Endothelial cell of umbilical vein (primary cell): ENCODE results near the gene CCNF. TPM values are rescaled to one million over a fixed set of nuclear protein-coding genes. Genes with fewer than 3 reads are reported as not detected.
A peak's percentile ranks its signal among the peaks of the same experiment; 100 is the strongest.

Experiments used
- BruUV-seq: library from RNA; stranded (reverse); fragments of 400-500 nt; replicated peaks from 2 replicates; lab custom pipeline; 2021; lab: Mats Ljungman, UMichigan
- CTCF ChIA-PET: fragments of 300-600, 350-600 bp; sonication (Branson Sonifier 250); formaldehyde crosslinking; loops from one replicate; lab custom pipeline; 2021; ENCODE audit warnings: antibody characterized with exemption, inconsistent platforms; lab: Charles Lee
- POLR2A ChIA-PET: fragments of 300-600, 350-600 bp; sonication (Branson Sonifier 250); formaldehyde crosslinking; loops from one replicate; lab custom pipeline; 2021; ENCODE audit warnings: antibody characterized with exemption, inconsistent platforms; lab: Charles Lee
- DNase-seq: peaks from one replicate; pipeline ENCODE4 v3.0.0-alpha.2; 2011; ENCODE audit warnings: low read depth, low spot score
- FAIRE-seq: peaks from 2 replicates; lab custom pipeline; 2011; peaks lifted over from hg19 to GRCh38; lab: Jason Lieb, UNC
- H2AFZ ChIP-seq: 2 replicates; pipeline ENCODE4 v1.6.0; 2012; ENCODE audit warnings: low read depth, low read length, control low read depth, inconsistent platforms
- H3K27ac ChIP-seq: 2 replicates; pipeline ENCODE4 v1.5.1; 2011; ENCODE audit warnings: low read depth, mild to moderate bottlenecking, control low read depth, low read length, moderate library complexity; ENCODE audit not compliant: insufficient read depth
- H3K27me3 ChIP-seq, 2 experiments: 2 replicates each; pipeline versions ENCODE4 v1.6.0 to v1.6.1; 2011; ENCODE audit warnings: low read length in 2 of 2, mixed read lengths in 1 of 2; ENCODE audit not compliant: control insufficient read depth in 2 of 2, insufficient read depth in 2 of 2
- H3K36me3 ChIP-seq, 2 experiments: 2 replicates in 1 of 2; 3 replicates in 1 of 2; pipeline ENCODE4 v1.5.1; 2011; ENCODE audit warnings: low read length in 2 of 2, mild to moderate bottlenecking in 1 of 2, moderate library complexity in 1 of 2; ENCODE audit not compliant: control insufficient read depth in 2 of 2, insufficient read depth in 2 of 2; ENCODE audit errors: extremely low read depth in 1 of 2
- H3K4me1 ChIP-seq: 3 replicates; pipeline ENCODE4 v1.5.1; 2011; ENCODE audit warnings: mild to moderate bottlenecking, low read length; ENCODE audit not compliant: control insufficient read depth, insufficient read depth; ENCODE audit errors: extremely low read depth
- H3K4me2 ChIP-seq: 2 replicates; pipeline ENCODE4 v1.6.1; 2011; ENCODE audit warnings: low read length, control low read depth, mixed read lengths; ENCODE audit not compliant: insufficient read depth
- H3K4me3 ChIP-seq, 3 experiments: fragments of 200-600 bp in 1 of 3; sonication (generic), shearing (Covaris generic) in 1 of 3; replicated peaks in 1 of 3; 2 replicates each; pipeline ENCODE4 v1.5.1; 2011 to 2016; ENCODE audit warnings: control low read depth in 3 of 3, low read length in 3 of 3, mild to moderate bottlenecking in 2 of 3, inconsistent platforms in 1 of 3, low read depth in 1 of 3, moderate library complexity in 1 of 3; ENCODE audit not compliant: insufficient read depth in 1 of 3
- H3K79me2 ChIP-seq: 2 replicates; pipeline ENCODE4 v1.6.0; 2012; ENCODE audit warnings: low read length, inconsistent platforms; ENCODE audit not compliant: control insufficient read depth, insufficient read depth
- H3K9ac ChIP-seq: replicated peaks from 2 replicates; pipeline ENCODE3; 2011; ENCODE audit warnings: low read length, control low read depth; ENCODE audit not compliant: insufficient read depth; ENCODE audit errors: extremely low read depth
- H3K9me1 ChIP-seq: replicated peaks from 3 replicates; pipeline ENCODE4 v1.6.0; 2011; ENCODE audit warnings: mild to moderate bottlenecking, low read length; ENCODE audit not compliant: control insufficient read depth, insufficient read depth; ENCODE audit errors: extremely low read depth
- H3K9me3 ChIP-seq: replicated peaks from 2 replicates; pipeline ENCODE4 v1.5.1; 2012; ENCODE audit warnings: low read length, inconsistent platforms; ENCODE audit not compliant: control insufficient read depth, insufficient read depth
- H4K20me1 ChIP-seq: replicated peaks from 2 replicates; pipeline ENCODE3; 2011; ENCODE audit warnings: mild to moderate bottlenecking, low read length; ENCODE audit not compliant: control insufficient read depth, insufficient read depth; ENCODE audit errors: extremely low read depth
- EZH2 ChIP-seq: IDR thresholded peaks from 2 replicates; pipeline ENCODE4 v1.6.1; 2012; ENCODE audit warnings: borderline replicate concordance, low read depth, mild to moderate bottlenecking, moderate library complexity, low read length, inconsistent platforms; ENCODE audit not compliant: severe bottlenecking
- FOS ChIP-seq: IDR thresholded peaks from 2 replicates; pipeline ENCODE4 v1.6.1; 2011; ENCODE audit warnings: mild to moderate bottlenecking, low read length, moderate library complexity, borderline replicate concordance; ENCODE audit not compliant: insufficient read depth
- GATA2 ChIP-seq: IDR thresholded peaks from 2 replicates; pipeline ENCODE4 v1.7.0; 2011; ENCODE audit warnings: low read depth, mild to moderate bottlenecking, moderate library complexity, mixed read lengths, low read length; ENCODE audit not compliant: insufficient read length, insufficient read depth
- JUN ChIP-seq: IDR thresholded peaks from 2 replicates; pipeline ENCODE4 v1.6.1; 2011; ENCODE audit warnings: borderline replicate concordance, low read depth; ENCODE audit not compliant: insufficient read length, insufficient read depth
- MYC ChIP-seq: IDR thresholded peaks from one replicate; pipeline ENCODE4 v1.6.1; 2011; ENCODE audit warnings: mild to moderate bottlenecking, low read depth, low read length
- POLR2A ChIP-seq: IDR thresholded peaks from 2 replicates; pipeline ENCODE4 v1.6.1; 2012; ENCODE audit warnings: low read depth, mild to moderate bottlenecking, control low read depth, low read length
- POLR2AphosphoS5 ChIP-seq: IDR thresholded peaks from 2 replicates; pipeline ENCODE4 v1.6.1; 2012; ENCODE audit warnings: low read depth, mild to moderate bottlenecking, control low read depth, low read length, moderate library complexity; ENCODE audit not compliant: insufficient read depth
- dilution Hi-C: fragments of 300-500 bp; cut with MboI; formaldehyde crosslinking; loops from one replicate; pipeline ENCODE4 v1.15.0; 2019; ENCODE audit warnings: low sequenced_read_pairs; ENCODE audit not compliant: extremely low pct_ligation_motif_present
- intact Hi-C: fragments of 100-400 bp; cut with micrococcal nuclease; formaldehyde crosslinking; loops from one replicate; pipeline ENCODE4 v1.10.0; 2022
- polyA plus RNA-seq, 4 experiments: library from polyadenylated mRNA; depleted of rRNA in 3 of 4; stranded (reverse) in 3 of 4; unstranded in 1 of 4; fragments of >200 nt; gene quantifications; 2 replicates each; pipeline versions ENCODE4 v1.2.1 to v1.2.3, GENCODE V29; 2011 to 2012; ENCODE audit warnings: missing spikeins in 1 of 4
- total RNA-seq: library from RNA; stranded (reverse); gene quantifications from 2 replicates; pipeline ENCODE4 v1.2.3, GENCODE V29; 2021
- TF ChIP-seq, protein P1 (sequence below): IDR thresholded peaks from 2 replicates; pipeline ENCODE4 v1.6.1; 2011; ENCODE audit not compliant: insufficient read depth, insufficient read length
- TF ChIP-seq, protein P2 (sequence below), 2 donors: IDR thresholded peaks; 1 replicate in 1 of 2; 2 replicates in 1 of 2; pipeline ENCODE4 v1.5.1; 2011; ENCODE audit warnings: low read length in 2 of 2, mild to moderate bottlenecking in 2 of 2, moderate library complexity in 2 of 2, control low read depth in 1 of 2, inconsistent platforms in 1 of 2, low read depth in 1 of 2; ENCODE audit not compliant: insufficient read depth in 1 of 2; ENCODE audit errors: extremely low read depth in 1 of 2

The CCNF gene
- total and polyA plus RNA-seq, 2 donors (not counting 3 experiments of a cell fraction or from before 2014, with no cell fraction given) = 13.9 to 48.9 TPM

- H4K20me1 ChIP-seq = no peaks in the 10 kb centered on the region
- H3K36me3 ChIP-seq = no peaks in the 10 kb centered on the region
- no peaks in the 10 kb centered on the region for H3K9me1 ChIP-seq
- H3K4me1 ChIP-seq = no peaks in the 10 kb centered on the region
- dilution Hi-C loops (no loop called here), intact Hi-C loops (no loop called here)
- no peak overlapping the region for H3K27ac ChIP-seq
- BruUV-seq = no TSS peak
- DNase-seq (peak; percentile 32), FAIRE-seq (no peak)
- CTCF ChIA-PET = interaction anchor here (0.7 to 1.9 kb wide), 5 partner anchors 8 to 35 kb away, joined by 3 to 4 read pairs (median 3); no protein-coding TSS in a partner anchor
- peaks cover 2 to 6% of the 10 kb centered on the region in 2 experiments for H3K27me3 ChIP-seq
- POLR2A ChIA-PET = no interaction called here
- peak; percentile 54 for TF ChIP-seq POLR2AphosphoS5
- no peak for TF ChIP-seq POLR2A
- no peak overlapping the region for H3K9ac ChIP-seq
- no peaks in the 10 kb centered on the region for H3K9me3 ChIP-seq
- no peak overlapping the region for H3K4me2 ChIP-seq
- no peak overlapping the region for H3K4me3 ChIP-seq
- no peaks in the 10 kb centered on the region for H3K79me2 ChIP-seq
- no peak overlapping the region for H2AFZ ChIP-seq
Observed at GRCh38 chr16:2388875-2389433, 40.3 kb upstream of the CCNF start.

DNA sequence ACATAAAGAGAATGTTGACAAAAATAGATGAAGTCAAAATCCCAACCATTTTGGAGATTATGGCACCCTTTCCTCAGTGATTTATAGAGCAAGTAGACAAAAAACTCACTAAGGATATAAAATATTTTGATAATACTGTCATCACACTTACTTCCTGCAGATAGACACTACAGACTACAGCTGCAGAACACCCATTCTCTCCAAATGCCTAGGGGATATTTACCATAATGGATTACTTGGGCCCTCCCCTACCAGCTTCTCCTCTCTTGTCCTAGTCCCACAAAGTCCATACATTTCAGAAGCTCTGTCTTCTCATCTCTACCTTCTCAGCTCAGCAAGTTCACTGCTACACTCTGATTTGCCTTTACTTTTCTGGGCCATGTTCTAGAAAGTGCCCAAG, 37.2 kb upstream of the CCNF start:
- no peak overlapping the region for H2AFZ ChIP-seq
- no peaks in the 10 kb centered on the region for H3K9me1 ChIP-seq
- CTCF ChIA-PET = interaction anchor here (0.9 to 1.0 kb wide), 2 partner anchors 10 to 11 kb away, joined by 3 read pairs; no protein-coding TSS in a partner anchor
- DNase-seq = no peak
- H3K4me2 ChIP-seq = no peak overlapping the region
- H3K27me3 ChIP-seq = peaks cover 10 to 18% of the 10 kb centered on the region in 2 experiments
- H4K20me1 ChIP-seq = no peaks in the 10 kb centered on the region
- POLR2A ChIA-PET = no interaction called here
- no peak overlapping the region for H3K4me3 ChIP-seq
- H3K36me3 ChIP-seq = no peaks in the 10 kb centered on the region
- no peaks in the 10 kb centered on the region for H3K9me3 ChIP-seq
- TF ChIP-seq JUN = no peak
- TF ChIP-seq POLR2AphosphoS5 = no peak
- no peak for TF ChIP-seq FOS
- TF ChIP-seq GATA2 = no peak
- no peak for TF ChIP-seq EZH2
- no peak for TF ChIP-seq MYC
- TF ChIP-seq, protein P1, sequence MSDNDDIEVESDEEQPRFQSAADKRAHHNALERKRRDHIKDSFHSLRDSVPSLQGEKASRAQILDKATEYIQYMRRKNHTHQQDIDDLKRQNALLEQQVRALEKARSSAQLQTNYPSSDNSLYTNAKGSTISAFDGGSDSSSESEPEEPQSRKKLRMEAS = no peak
- TF ChIP-seq, protein P2, sequence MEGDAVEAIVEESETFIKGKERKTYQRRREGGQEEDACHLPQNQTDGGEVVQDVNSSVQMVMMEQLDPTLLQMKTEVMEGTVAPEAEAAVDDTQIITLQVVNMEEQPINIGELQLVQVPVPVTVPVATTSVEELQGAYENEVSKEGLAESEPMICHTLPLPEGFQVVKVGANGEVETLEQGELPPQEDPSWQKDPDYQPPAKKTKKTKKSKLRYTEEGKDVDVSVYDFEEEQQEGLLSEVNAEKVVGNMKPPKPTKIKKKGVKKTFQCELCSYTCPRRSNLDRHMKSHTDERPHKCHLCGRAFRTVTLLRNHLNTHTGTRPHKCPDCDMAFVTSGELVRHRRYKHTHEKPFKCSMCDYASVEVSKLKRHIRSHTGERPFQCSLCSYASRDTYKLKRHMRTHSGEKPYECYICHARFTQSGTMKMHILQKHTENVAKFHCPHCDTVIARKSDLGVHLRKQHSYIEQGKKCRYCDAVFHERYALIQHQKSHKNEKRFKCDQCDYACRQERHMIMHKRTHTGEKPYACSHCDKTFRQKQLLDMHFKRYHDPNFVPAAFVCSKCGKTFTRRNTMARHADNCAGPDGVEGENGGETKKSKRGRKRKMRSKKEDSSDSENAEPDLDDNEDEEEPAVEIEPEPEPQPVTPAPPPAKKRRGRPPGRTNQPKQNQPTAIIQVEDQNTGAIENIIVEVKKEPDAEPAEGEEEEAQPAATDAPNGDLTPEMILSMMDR (IDR thresholded peaks at IDR 0.05; ENCODE audit: extremely low read depth in 1 of 2, insufficient read depth in 1 of 2, low read depth in 1 of 2, low read length in 2 of 2) = no peak
- TF ChIP-seq POLR2A = no peak
- dilution Hi-C loops (no loop called here), intact Hi-C loops (no loop called here)
- no peaks in the 10 kb centered on the region for H3K4me1 ChIP-seq
- H3K9ac ChIP-seq = no peak overlapping the region
- BruUV-seq = no TSS peak
- no peak overlapping the region for H3K27ac ChIP-seq
- no peak for FAIRE-seq
- H3K79me2 ChIP-seq = no peaks in the 10 kb centered on the region
